HCT116 (cell line): ENCODE results near the gene MLEC. TPM values are rescaled to one million over a fixed set of nuclear protein-coding genes. Genes with fewer than 3 reads are reported as not detected.

ENCODE experiments used
- ATAC-seq: fragments of 200-7000 bp; cut with Tn5 transposase; 2 replicates; pipeline ENCODE4 v1.9.1; 2020; ENCODE audit warnings: mild to moderate bottlenecking, moderate library complexity
- BruUV-seq: library from RNA; stranded (reverse); fragments of 400-500 nt; replicated peaks from 2 replicates; lab custom pipeline; 2021; lab: Mats Ljungman, UMichigan
- CTCF ChIA-PET: fragments of 300-600 bp; sonication (Branson Sonifier 250); formaldehyde crosslinking; loops from one replicate; lab custom pipeline; 2021; ENCODE audit warnings: antibody characterized with exemption; lab: Charles Lee
- POLR2A ChIA-PET: fragments of 300-600, 350-600 bp; sonication (Branson Sonifier 250); formaldehyde crosslinking; loops from one replicate; lab custom pipeline; 2021; ENCODE audit warnings: antibody characterized with exemption; lab: Charles Lee
- RAD21 ChIA-PET, 2 experiments: fragments of 300-600 bp; sonication (Branson Sonifier 250); formaldehyde crosslinking; loops; one replicate each; lab custom pipeline; 2023; ENCODE audit warnings: low total read pairs in 2 of 2; ENCODE audit not compliant: uncharacterized antibody in 2 of 2, unreplicated experiment in 2 of 2, low non-redundant PET in 1 of 2; lab: Charles Lee
- DNase-seq: peaks from one replicate; pipeline ENCODE4 v3.0.0-alpha.2; 2010; ENCODE audit warnings: low read depth, low spot score
- H2AFZ ChIP-seq: fragments of 200-600 bp; shearing (Covaris generic), sonication (generic); 2 replicates; pipeline ENCODE4 v1.6.1; 2017; ENCODE audit warnings: low read depth, mixed run types, mixed read lengths, antibody characterized with exemption, low read length; ENCODE audit not compliant: poor library complexity, severe bottlenecking
- H3K27ac ChIP-seq: 2 replicates; pipeline ENCODE4 v1.5.1; 2012; ENCODE audit warnings: low read depth, low read length
- H3K27me3 ChIP-seq: fragments of 200-600 bp; sonication (generic); 2 replicates; pipeline ENCODE4 v1.6.1; 2016; ENCODE audit warnings: mixed run types, low read length, mixed read lengths; ENCODE audit not compliant: insufficient read depth
- H3K36me3 ChIP-seq, 2 experiments: fragments of 200-500 bp in 1 of 2; fragments of 200-600 bp in 1 of 2; sonication (Bioruptor generic) in 1 of 2; sonication (generic) in 1 of 2; 2 replicates each; pipeline versions ENCODE4 v1.5.1 to v1.6.1; 2014 to 2016; ENCODE audit warnings: low read length in 2 of 2, inconsistent platforms in 1 of 2, mixed read lengths in 1 of 2, mixed run types in 1 of 2; ENCODE audit not compliant: insufficient read depth in 2 of 2, control insufficient read depth in 1 of 2
- H3K4me1 ChIP-seq, 2 experiments: fragments of 200-600 bp in 1 of 2; sonication (generic) in 1 of 2; 2 replicates each; pipeline versions ENCODE4 v1.5.1 to v1.6.1; 2012 to 2017; ENCODE audit warnings: low read length in 2 of 2, inconsistent platforms in 1 of 2, mild to moderate bottlenecking in 1 of 2, mixed read lengths in 1 of 2, mixed run types in 1 of 2, moderate library complexity in 1 of 2; ENCODE audit not compliant: insufficient read depth in 2 of 2, control insufficient read depth in 1 of 2
- H3K4me2 ChIP-seq: fragments of 200-600 bp; sonication (generic); 2 replicates; pipeline ENCODE4 v1.6.1; 2017; ENCODE audit warnings: mixed run types, low read length, mixed read lengths
- H3K4me3 ChIP-seq, 2 experiments: fragments of 200-600 bp in 1 of 2; sonication (generic) in 1 of 2; replicated peaks in 1 of 2; 2 replicates each; pipeline ENCODE4 v1.5.1; 2011 to 2016; ENCODE audit warnings: low read length in 2 of 2, control low read depth in 1 of 2, low read depth in 1 of 2, mild to moderate bottlenecking in 1 of 2, mixed read lengths in 1 of 2, mixed run types in 1 of 2
- H3K79me2 ChIP-seq: fragments of 200-600 bp; sonication (generic); 2 replicates; pipeline ENCODE4 v1.6.1; 2017; ENCODE audit warnings: mild to moderate bottlenecking, mixed run types, low read length, moderate library complexity, mixed read lengths; ENCODE audit not compliant: insufficient read depth
- H3K9ac ChIP-seq: fragments of 200-600 bp; sonication (generic); 2 replicates; pipeline ENCODE4 v1.6.1; 2016; ENCODE audit warnings: low read length, mixed read lengths
- H3K9me2 ChIP-seq: fragments of 200-600 bp; sonication (generic), shearing (Covaris generic); 2 replicates; pipeline ENCODE4 v1.6.1; 2017; ENCODE audit warnings: mixed run types, mild to moderate bottlenecking, moderate library complexity; ENCODE audit not compliant: insufficient read depth
- H3K9me3 ChIP-seq, 2 experiments: fragments of 200-500 bp in 1 of 2; fragments of 200-600 bp in 1 of 2; sonication (Bioruptor generic) in 1 of 2; sonication (generic) in 1 of 2; 2 replicates each; pipeline ENCODE4 v1.6.1; 2014 to 2017; ENCODE audit warnings: low read length in 2 of 2, mixed read lengths in 2 of 2, inconsistent platforms in 1 of 2, low read depth in 1 of 2, mild to moderate bottlenecking in 1 of 2, mixed run types in 1 of 2, moderate library complexity in 1 of 2; ENCODE audit not compliant: control insufficient read depth in 1 of 2, insufficient read depth in 1 of 2
- H4K20me1 ChIP-seq: fragments of 200-600 bp; sonication (generic), shearing (Covaris generic); 2 replicates; pipeline ENCODE4 v1.6.1; 2017; ENCODE audit warnings: mixed run types, mild to moderate bottlenecking, moderate library complexity; ENCODE audit not compliant: insufficient read depth
- ATF3 ChIP-seq: IDR thresholded peaks from 2 replicates; pipeline ENCODE4 v1.6.1; 2012
- CBX3 ChIP-seq: IDR thresholded peaks from 2 replicates; pipeline ENCODE4 v1.6.1; 2012; ENCODE audit warnings: low read depth
- CTCF ChIP-seq, 3 experiments: fragments of 200-600 bp in 1 of 3; sonication (generic) in 1 of 3; IDR thresholded peaks in 2 of 3; conservative IDR thresholded peaks in 1 of 3; 2 replicates each; pipeline ENCODE4 v1.5.1; 2012 to 2017; ENCODE audit warnings: low read depth in 2 of 3, low read length in 2 of 3, antibody characterized with exemption in 1 of 3, borderline replicate concordance in 1 of 3, control low read depth in 1 of 3, mild to moderate bottlenecking in 1 of 3, mixed read lengths in 1 of 3, mixed run types in 1 of 3, moderate library complexity in 1 of 3; ENCODE audit not compliant: insufficient read depth in 1 of 3
- EGR1 ChIP-seq: IDR thresholded peaks from 2 replicates; pipeline ENCODE4 v1.6.1; 2012; ENCODE audit warnings: low read depth
- EZH2phosphoT487 ChIP-seq: fragments of 200-600 bp; IDR thresholded peaks from 2 replicates; pipeline ENCODE4 v1.6.1; 2018; ENCODE audit warnings: antibody characterized with exemption, borderline replicate concordance
- MAX ChIP-seq: IDR thresholded peaks from 2 replicates; pipeline ENCODE4 v1.6.1; 2012
- REST ChIP-seq: IDR thresholded peaks from 2 replicates; pipeline ENCODE4 v1.6.1; 2012; ENCODE audit warnings: low read depth
- SP1 ChIP-seq: IDR thresholded peaks from 2 replicates; pipeline ENCODE4 v1.6.1; 2012; ENCODE audit warnings: low read depth
- TCF7L2 ChIP-seq: IDR thresholded peaks from 2 replicates; pipeline ENCODE4 v1.7.0; 2011; ENCODE audit warnings: borderline replicate concordance, inconsistent platforms; ENCODE audit not compliant: insufficient read depth, insufficient read length; ENCODE audit errors: extremely low read depth
- ZBTB33 ChIP-seq: IDR thresholded peaks from 2 replicates; pipeline ENCODE4 v1.6.1; 2011; ENCODE audit warnings: mild to moderate bottlenecking, low read length, moderate library complexity; ENCODE audit not compliant: insufficient replicate concordance; ENCODE audit errors: extremely low read depth
- ZFX ChIP-seq: fragments of 450-650 bp; IDR thresholded peaks from 2 replicates; pipeline ENCODE4 v1.6.1; 2017
- intact Hi-C: fragments of 100-400 bp; cut with micrococcal nuclease; formaldehyde crosslinking; loops from 2 replicates; pipeline ENCODE4 v1.10.0; 2022
- total RNA-seq: library from RNA; stranded (reverse); gene quantifications from one replicate; pipeline ENCODE4 v1.2.1, GENCODE V29; 2021; ENCODE audit not compliant: unreplicated experiment

Gene MLEC
- total RNA-seq, 1 experiment from 2014 or later, result 152 TPM

GRCh38 chr12:120650233-120650690, 36.7 kb upstream of the MLEC start:
- DNase-seq, result no peak
- TF ChIP-seq ZBTB33 (no peak), EGR1 (no peak), CTCF (IDR thresholded peaks at IDR 0.05 in 2 of 3, conservative IDR thresholded peaks at IDR 0.05 in 1 of 3; ENCODE audit: borderline replicate concordance in 1 of 3, insufficient read depth in 1 of 3, low read depth in 2 of 3, low read length in 2 of 3) (no peak), ZFX (no peak), TCF7L2 (no peak), MAX (no peak), SP1 (no peak), CBX3 (no peak), EZH2phosphoT487 (no peak), REST (no peak), ATF3 (no peak)
- no peaks in the 10 kb centered on the region for H3K9me3 ChIP-seq
- ChIA-PET RAD21 (no interaction called here), CTCF (interaction anchor here (1.5 to 2.6 kb wide), 2 partner anchors 19 to 322 kb away, joined by 3 to 18 read pairs; no protein-coding TSS in a partner anchor), POLR2A (no interaction called here)
- no peaks in the 10 kb centered on the region for H4K20me1 ChIP-seq
- H3K79me2 ChIP-seq, result no peaks in the 10 kb centered on the region
- no peak overlapping the region for H3K9ac ChIP-seq
- H3K9me2 ChIP-seq, result no peaks in the 10 kb centered on the region
- no peak overlapping the region for H3K4me2 ChIP-seq
- no peak overlapping the region for H3K27ac ChIP-seq
- H3K27me3 ChIP-seq, result no peaks in the 10 kb centered on the region; the same call in 1 of the 2 replicates
- no peak for ATAC-seq
- peaks cover 5 to 32% of the 10 kb centered on the region in 2 experiments; a peak in 3 of 4 replicates for H3K4me1 ChIP-seq
- intact Hi-C loops, result no loop called here
- H3K4me3 ChIP-seq, result no peak overlapping the region
- H3K36me3 ChIP-seq, result no peaks in the 10 kb centered on the region
- no peak overlapping the region for H2AFZ ChIP-seq
- no TSS peak for BruUV-seq
